Ovary (tissue), 3 donors: Measurements from ENCODE around the gene LCMT2.

Source experiments
- CTCF ChIP-seq, 3 donors: fragments of 450-650 bp in 2 of 3; fragments of 200-600 bp in 1 of 3; IDR thresholded peaks; one replicate each; pipeline versions ENCODE4 v1.5.1 to v1.8.0; 2016 to 2022; ENCODE audit warnings: antibody characterized with exemption in 3 of 3, mild to moderate bottlenecking in 1 of 3
- EP300 ChIP-seq: sonication (generic); formaldehyde crosslinking; IDR thresholded peaks from one replicate; pipeline ENCODE4 v1.6.1; 2017; ENCODE audit warnings: antibody characterized with exemption
- POLR2A ChIP-seq: fragments of 450-650 bp; IDR thresholded peaks from one replicate; pipeline ENCODE4 v1.6.1; 2017; ENCODE audit warnings: antibody characterized with exemption, mild to moderate bottlenecking, moderate library complexity
- donor health status: DM: no; HTN: no; CAD: no.

- TF ChIP-seq CTCF (IDR thresholded peaks at IDR 0.05) (no peak), POLR2A (no peak), EP300 (no peak)
Observed at GRCh38 chr15:43299884-43300283, 30.5 kb downstream of the LCMT2 start.
